CD4-positive, alpha-beta T cell treated with Interferon gamma for 1 hour (primary cell): ENCODE data around the gene SRMS.

Experiments used
- DNase-seq: peaks from one replicate; pipeline ENCODE4 v3.0.0-alpha.2; 2020

SRMS gene

GRCh38 chr20:63565021-63565698, 17.6 kb upstream of the SRMS start:
- no peak for DNase-seq

DNA sequence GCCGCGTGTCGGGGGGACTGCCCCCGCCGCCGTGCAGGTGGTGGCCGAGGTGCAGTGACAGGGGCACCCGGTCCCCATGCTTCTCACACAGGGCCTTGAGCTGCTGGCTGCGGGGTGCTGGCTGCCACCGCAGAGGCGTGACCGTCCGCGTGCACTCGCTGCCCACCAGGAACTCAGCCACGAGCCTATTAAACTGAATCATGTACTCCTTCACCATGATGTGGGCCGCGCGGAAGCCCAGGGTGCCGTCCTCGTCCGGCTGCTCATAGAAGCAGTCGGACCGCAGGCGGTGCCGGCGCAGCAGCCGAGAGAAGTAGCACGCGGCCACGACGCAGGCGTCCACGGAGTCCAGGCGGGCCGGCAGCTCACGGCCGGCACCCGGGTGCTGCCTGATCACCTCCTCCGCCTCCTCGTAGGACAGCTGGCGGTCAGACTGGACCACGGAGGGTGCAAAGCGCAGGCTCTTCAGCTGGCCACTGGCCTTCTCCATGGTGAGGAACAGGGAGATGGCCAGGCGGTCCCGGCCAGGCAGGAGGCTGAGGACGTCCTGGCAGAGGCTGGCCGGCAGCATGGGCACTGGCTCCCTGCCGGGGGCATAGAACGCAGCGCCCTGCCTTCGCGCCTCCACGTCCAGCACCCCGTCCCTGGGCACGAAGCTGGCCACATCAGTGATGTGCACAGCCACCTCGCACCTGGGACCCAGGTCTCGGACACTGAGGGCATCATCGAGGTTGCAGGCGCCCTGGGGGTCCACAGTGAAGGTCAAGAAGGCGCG, 16.7 kb upstream of the SRMS start:
- no peak for DNase-seq

DNA sequence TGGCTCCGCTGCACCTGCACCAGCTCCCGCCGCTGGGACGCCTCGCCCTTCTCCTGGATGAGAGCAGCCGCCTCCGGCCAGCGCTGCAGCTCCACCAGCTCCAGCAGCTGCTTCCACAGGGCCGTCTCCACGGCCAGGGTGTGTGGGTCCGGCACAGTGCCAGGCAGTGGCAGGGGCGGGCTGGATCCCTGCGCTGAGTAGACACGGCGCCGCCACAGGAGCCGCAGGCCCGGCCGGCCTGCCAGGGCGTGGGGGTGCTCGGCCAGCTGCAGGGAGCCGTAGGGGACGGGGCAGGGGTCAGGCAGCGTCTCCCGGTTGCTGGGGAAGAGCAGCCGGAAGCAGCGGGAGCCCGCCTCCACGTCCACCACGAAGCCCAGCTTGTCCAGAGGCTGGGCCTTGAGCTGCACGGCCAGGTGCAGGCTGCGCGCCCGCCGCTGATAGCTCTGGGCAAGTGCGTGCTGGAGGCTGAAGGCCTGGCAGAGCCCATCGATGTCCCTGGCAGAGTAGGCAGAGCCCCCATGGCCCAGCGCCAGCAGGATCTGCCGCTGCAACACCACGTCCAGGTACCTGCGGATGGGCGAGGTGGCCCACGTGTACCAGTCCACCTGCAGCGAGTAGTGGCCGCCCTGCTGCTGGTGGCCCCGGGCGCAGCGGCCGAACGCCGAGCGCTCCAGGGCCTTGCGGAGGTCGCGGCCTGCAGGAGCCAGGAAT, 15.8 kb upstream of the SRMS start:
- no peak for DNase-seq

- no peak for DNase-seq
Observed at GRCh38 chr20:63562461-63563224, 15.1 kb upstream of the SRMS start.

DNA sequence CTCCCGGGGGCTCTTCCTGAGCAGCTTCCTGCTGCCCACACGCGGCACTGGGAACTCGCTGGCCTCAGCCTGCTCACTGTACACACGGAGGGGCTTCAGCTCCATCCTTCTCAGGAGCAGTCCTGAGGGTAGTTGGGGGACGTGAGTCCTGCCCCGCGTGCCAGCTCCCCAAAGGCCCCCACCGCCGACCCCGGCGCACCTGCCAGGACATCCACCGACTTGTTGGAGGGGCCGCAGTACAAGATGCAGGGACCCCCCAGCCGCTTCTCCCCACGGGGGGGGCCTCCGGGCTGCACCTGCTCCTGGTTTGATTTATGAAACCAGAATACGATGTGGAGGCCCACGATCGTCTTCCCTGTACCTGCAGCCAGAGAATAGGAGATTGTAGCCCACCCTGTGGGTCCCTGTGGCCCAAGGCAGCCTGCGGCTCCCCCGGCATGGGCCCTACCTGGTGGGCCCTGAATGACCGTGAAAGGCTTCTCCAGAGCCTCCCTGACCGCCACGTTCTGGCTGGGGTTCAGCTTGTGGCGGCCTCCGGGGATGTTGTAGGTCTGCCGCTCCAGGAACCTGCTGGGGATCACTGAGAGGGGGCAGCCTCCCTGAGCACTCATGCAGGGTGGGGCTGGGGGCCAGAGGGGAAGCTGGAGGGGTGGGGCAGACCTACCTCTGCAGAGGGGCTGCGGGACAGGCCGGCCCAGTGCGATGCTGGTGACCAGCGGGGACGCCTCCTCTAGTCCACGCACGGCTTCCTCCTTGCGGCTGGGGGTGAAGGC, 14.3 kb upstream of the SRMS start:
- DNase-seq = no peak

DNA sequence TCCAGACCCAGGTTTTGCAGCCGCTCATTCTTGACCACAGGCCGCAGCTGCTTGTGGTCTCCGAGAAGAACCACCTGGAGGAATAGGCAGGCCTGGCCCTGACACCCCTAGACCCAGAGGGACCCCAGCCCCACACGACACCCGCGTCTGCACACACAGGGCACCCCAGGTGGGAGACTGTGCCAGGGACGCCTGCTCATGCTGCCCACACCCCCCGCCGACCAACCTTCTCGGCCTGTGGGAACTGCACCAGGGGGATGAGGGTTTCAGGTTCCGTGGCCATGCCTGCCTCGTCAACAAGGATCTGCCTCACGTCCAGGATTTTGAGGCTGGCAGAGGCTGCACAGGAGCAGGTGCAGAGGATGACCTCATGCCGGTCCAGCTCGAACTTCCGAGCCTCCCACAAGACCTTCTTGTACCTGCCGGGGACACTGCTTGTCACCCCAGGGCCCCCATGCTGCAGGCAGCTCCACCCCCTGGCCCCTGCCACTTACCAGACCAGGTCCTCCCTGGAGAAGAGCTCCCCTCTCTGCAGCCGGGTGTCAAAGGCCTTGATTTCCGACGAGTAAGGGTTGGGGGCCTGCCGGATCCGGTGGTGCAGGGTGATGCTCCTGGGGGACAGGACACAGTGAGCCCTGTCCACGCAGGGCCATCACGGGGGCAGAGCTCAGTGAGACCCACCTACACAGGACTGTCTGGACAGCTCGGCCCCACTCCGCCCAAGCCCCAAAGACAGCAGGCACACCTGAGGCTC, 13.5 kb upstream of the SRMS start:
- no peak for DNase-seq

GRCh38 chr20:63560333-63560805, 12.8 kb upstream of the SRMS start:
- DNase-seq = no peak

- peak; percentile 71 for DNase-seq
Observed at GRCh38 chr20:63559485-63560332, 12.2 kb upstream of the SRMS start.

- DNase-seq = no peak
Observed at GRCh38 chr20:63558804-63559484, 11.4 kb upstream of the SRMS start.

- DNase-seq = no peak
Observed at GRCh38 chr20:63557481-63557891, 9.9 kb upstream of the SRMS start.

DNA sequence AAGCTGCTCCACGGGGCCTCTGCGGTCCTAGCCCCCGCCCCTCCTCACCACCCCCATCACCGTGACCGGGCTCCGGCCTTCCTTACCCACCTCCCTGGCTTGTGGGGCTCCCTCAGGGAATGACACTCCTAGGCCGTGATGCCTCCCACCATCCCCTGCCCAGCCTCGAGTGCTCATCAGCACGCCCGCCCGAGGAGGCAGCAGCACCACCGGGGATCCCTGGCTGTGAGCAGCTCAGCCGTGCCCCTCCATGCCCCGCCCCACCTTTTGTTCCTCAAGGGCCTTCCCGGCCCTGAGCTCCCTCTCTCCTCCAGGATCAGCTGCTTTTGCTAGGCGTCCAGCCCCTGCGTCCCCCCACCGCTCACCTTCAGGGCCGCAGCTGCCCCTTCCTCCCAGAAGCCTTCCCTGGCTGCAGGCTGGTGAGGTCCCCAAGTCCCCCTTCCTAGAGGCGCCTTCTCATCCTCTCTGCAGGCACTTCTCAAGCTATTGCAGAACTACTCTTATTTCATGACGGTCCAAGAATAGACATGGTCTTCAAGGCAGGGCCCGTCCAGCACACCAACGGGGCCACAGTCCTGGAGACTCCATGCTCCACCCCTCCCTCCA, 9.4 kb upstream of the SRMS start:
- no peak for DNase-seq

DNA sequence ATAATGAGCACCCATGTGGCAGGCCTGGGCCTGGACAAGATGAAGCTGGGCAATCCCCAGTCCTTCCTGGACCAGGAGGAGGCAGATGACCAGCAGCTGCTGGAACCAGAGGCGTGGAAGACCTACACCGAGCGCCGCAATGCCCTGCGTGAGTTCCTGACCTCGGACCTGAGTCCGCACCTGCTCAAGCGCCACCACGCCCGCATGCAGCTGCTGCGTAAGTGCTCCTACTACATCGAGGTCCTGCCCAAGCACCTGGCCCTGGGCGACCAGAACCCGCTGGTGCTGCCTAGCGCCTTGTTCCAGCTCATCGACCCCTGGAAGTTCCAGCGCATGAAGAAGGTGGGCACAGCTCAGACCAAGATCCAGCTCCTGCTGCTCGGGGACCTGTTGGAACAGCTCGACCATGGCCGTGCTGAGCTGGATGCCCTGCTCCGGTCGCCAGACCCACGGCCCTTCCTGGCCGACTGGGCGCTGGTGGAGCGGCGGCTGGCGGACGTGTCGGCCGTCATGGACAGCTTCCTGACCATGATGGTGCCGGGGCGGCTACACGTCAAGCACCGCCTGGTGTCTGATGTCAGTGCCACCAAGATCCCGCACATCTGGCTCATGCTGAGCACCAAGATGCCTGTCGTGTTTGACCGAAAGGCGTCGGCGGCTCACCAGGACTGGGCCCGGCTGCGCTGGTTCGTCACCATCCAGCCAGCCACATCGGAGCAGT, 8.3 kb upstream of the SRMS start:
- DNase-seq = no peak

GRCh38 chr20:63554361-63555278, 7.1 kb upstream of the SRMS start:
- DNase-seq = peak; percentile 39

- DNase-seq = peak; percentile 69
Observed at GRCh38 chr20:63553933-63554290, 6.4 kb upstream of the SRMS start, which contains the start of gene FNDC11. Gene FNDC11 (plus strand): TSS chr20:63554159. CDS start chr20:63555664, 1,505 bp downstream.

- peak; percentile 87 for DNase-seq
Observed at GRCh38 chr20:63553251-63553932, 5.8 kb upstream of the SRMS start.

GRCh38 chr20:63552481-63553249, 5.1 kb upstream of the SRMS start:
- DNase-seq = peak; percentile 71
